Measurements from ENCODE around the gene GNG7. TPM values are rescaled to one million over a fixed set of nuclear protein-coding genes. Genes with fewer than 3 reads are reported as not detected.
A peak's percentile ranks its signal among the peaks of the same experiment; 100 is the strongest.

Gene GNG7
- total RNA-seq, 1 donor from 2014 or later = 1.8 TPM

- Histone ChIP-seq H3K27ac (ENCODE audit: low read depth, low read length) (peak overlapping the region; percentile 59), H3K4me1 (ENCODE audit: insufficient read depth, low read length) (peaks cover 12% of the 10 kb centered on the region), H2AFZ (ENCODE audit: low read depth, low read length) (peak overlapping the region; percentile 77), H3K9ac (ENCODE audit: low read length) (peak overlapping the region; percentile 60), H3K4me3 (ENCODE audit: insufficient read depth, low read depth, low read length) (peak overlapping the region; percentile 25), H4K20me1 (ENCODE audit: insufficient read depth, low read length) (no peaks in the 10 kb centered on the region), H3K27me3 (ENCODE audit: insufficient read depth, low read length) (no peaks in the 10 kb centered on the region), H3K79me2 (ENCODE audit: insufficient read depth, low read length) (no peaks in the 10 kb centered on the region), H3K9me3 (ENCODE audit: insufficient read depth, low read depth, low read length) (no peaks in the 10 kb centered on the region), H3K36me3 (ENCODE audit: insufficient read depth, low read length) (no peaks in the 10 kb centered on the region), H3K4me2 (ENCODE audit: low read length) (peak overlapping the region; percentile 58)
- Mint-ChIP-seq H3K4me3 (ENCODE audit: unreplicated experiment) (no peak overlapping the region), H3K27ac (ENCODE audit: unreplicated experiment) (peak overlapping the region; percentile 90), H3K36me3 (ENCODE audit: low read depth, unreplicated experiment) (no peaks in the 10 kb centered on the region), H3K9me3 (ENCODE audit: unreplicated experiment) (peaks cover 1% of the 10 kb centered on the region), H3K4me1 (ENCODE audit: low read depth, unreplicated experiment) (peaks cover 5% of the 10 kb centered on the region), H3K27me3 (ENCODE audit: low read depth, unreplicated experiment) (no peaks in the 10 kb centered on the region)
- TF ChIP-seq EZH2 (IDR thresholded peaks at IDR 0.05; ENCODE audit: insufficient read depth, low read length) (no peak), CTCF (IDR thresholded peaks at IDR 0.05; ENCODE audit: insufficient read depth, low read depth, low read length) (no peak)
- no peak for FAIRE-seq
- peak; percentile 75 for DNase-seq (ENCODE audit: low read depth)
These were observed 184.5 kb downstream of the GNG7 start for GRCh38 chr19:2517881-2518601.

- no peak for DNase-seq (ENCODE audit: low read depth)
- Histone ChIP-seq H3K36me3 (ENCODE audit: insufficient read depth, low read length) (no peaks in the 10 kb centered on the region), H3K27me3 (ENCODE audit: insufficient read depth, low read length) (no peaks in the 10 kb centered on the region), H4K20me1 (ENCODE audit: insufficient read depth, low read length) (no peaks in the 10 kb centered on the region), H3K4me1 (ENCODE audit: insufficient read depth, low read length) (peaks cover 12% of the 10 kb centered on the region), H2AFZ (ENCODE audit: low read depth, low read length) (no peak overlapping the region), H3K79me2 (ENCODE audit: insufficient read depth, low read length) (no peaks in the 10 kb centered on the region), H3K4me2 (ENCODE audit: low read length) (no peak overlapping the region), H3K27ac (ENCODE audit: low read depth, low read length) (no peak overlapping the region), H3K4me3 (ENCODE audit: insufficient read depth, low read depth, low read length) (no peak overlapping the region), H3K9ac (ENCODE audit: low read length) (no peak overlapping the region), H3K9me3 (ENCODE audit: insufficient read depth, low read depth, low read length) (no peaks in the 10 kb centered on the region)
- Mint-ChIP-seq H3K4me1 (ENCODE audit: low read depth, unreplicated experiment) (peaks cover 5% of the 10 kb centered on the region), H3K27me3 (ENCODE audit: low read depth, unreplicated experiment) (no peaks in the 10 kb centered on the region), H3K36me3 (ENCODE audit: low read depth, unreplicated experiment) (no peaks in the 10 kb centered on the region), H3K27ac (ENCODE audit: unreplicated experiment) (no peak overlapping the region), H3K9me3 (ENCODE audit: unreplicated experiment) (peaks cover 1% of the 10 kb centered on the region), H3K4me3 (ENCODE audit: unreplicated experiment) (no peak overlapping the region)
- no peak for FAIRE-seq
- TF ChIP-seq CTCF (IDR thresholded peaks at IDR 0.05; ENCODE audit: insufficient read depth, low read depth, low read length) (no peak), EZH2 (IDR thresholded peaks at IDR 0.05; ENCODE audit: insufficient read depth, low read length) (no peak)
These were observed 185.8 kb downstream of the GNG7 start for GRCh38 chr19:2516727-2517126.

- no peak overlapping the region for H3K4me3 Mint-ChIP-seq (ENCODE audit: unreplicated experiment)
- no peaks in the 10 kb centered on the region for H3K36me3 ChIP-seq (ENCODE audit: insufficient read depth, low read length)
- no peaks in the 10 kb centered on the region for H4K20me1 ChIP-seq (ENCODE audit: insufficient read depth, low read length)
- DNase-seq (ENCODE audit: low read depth) (no peak), FAIRE-seq (no peak)
- no peaks in the 10 kb centered on the region for H3K27me3 ChIP-seq (ENCODE audit: insufficient read depth, low read length)
- H3K4me1 ChIP-seq (ENCODE audit: insufficient read depth, low read length) = peaks cover 12% of the 10 kb centered on the region
- H2AFZ ChIP-seq (ENCODE audit: low read depth, low read length) = no peak overlapping the region
- H3K9me3 ChIP-seq (ENCODE audit: insufficient read depth, low read depth, low read length) = no peaks in the 10 kb centered on the region
- TF ChIP-seq EZH2 (IDR thresholded peaks at IDR 0.05; ENCODE audit: insufficient read depth, low read length) (no peak), CTCF (IDR thresholded peaks at IDR 0.05; ENCODE audit: insufficient read depth, low read depth, low read length) (no peak)
- no peaks in the 10 kb centered on the region for H3K79me2 ChIP-seq (ENCODE audit: insufficient read depth, low read length)
- H3K4me3 ChIP-seq (ENCODE audit: insufficient read depth, low read depth, low read length) = no peak overlapping the region
- H3K9ac ChIP-seq (ENCODE audit: low read length) = no peak overlapping the region
- H3K4me2 ChIP-seq (ENCODE audit: low read length) = no peak overlapping the region
- H3K27ac ChIP-seq (ENCODE audit: low read depth, low read length) = no peak overlapping the region
- H3K36me3 Mint-ChIP-seq (ENCODE audit: low read depth, unreplicated experiment) = no peaks in the 10 kb centered on the region
- peaks cover 2% of the 10 kb centered on the region for H3K27me3 Mint-ChIP-seq (ENCODE audit: low read depth, unreplicated experiment)
- peaks cover 7% of the 10 kb centered on the region for H3K4me1 Mint-ChIP-seq (ENCODE audit: low read depth, unreplicated experiment)
- H3K9me3 Mint-ChIP-seq (ENCODE audit: unreplicated experiment) = peaks cover 5% of the 10 kb centered on the region
- H3K27ac Mint-ChIP-seq (ENCODE audit: unreplicated experiment) = peak overlapping the region; percentile 54
These were observed 187.4 kb downstream of the GNG7 start for GRCh38 chr19:2514981-2515518.

Data from astrocyte (in vitro differentiated cells and primary cell).